Measurements from ENCODE around the gene IFNG-AS1. TPM values are rescaled to one million over a fixed set of nuclear protein-coding genes. Genes with fewer than 3 reads are reported as not detected.

IFNG-AS1 gene
- total RNA-seq = under 1 TPM in 1 of 2 donors, not detected in 1; 0.25 TPM
- polyA plus RNA-seq (ENCODE audit: insufficient read depth, low read depth, low replicate concordance) = not detected
- long read RNA-seq, donor 1 = 0 reads
- long read RNA-seq, donor 2 = 0 reads

- no peaks in the 10 kb centered on the region for H3K9me3 ChIP-seq
- WGBS, 2 donors = 52 to 63% methylated on average over 7 of the region's 7 CpGs
- no peak for TF ChIP-seq CTCF (IDR thresholded peaks at IDR 0.05)
- no peak for TF ChIP-seq POLR2A (IDR thresholded peaks at IDR 0.05)
Observed at GRCh38 chr12:67989184-67989920, at the start of gene IFNG-AS1. TSS of gene IFNG-AS1 (plus strand) at chr12:67989447.

GRCh38 chr12:67939611-67940010 lies 49.6 kb upstream of the IFNG-AS1 start:
- Histone ChIP-seq H3K36me3 (ENCODE audit: low read depth, missing control alignments) (no peaks in the 10 kb centered on the region), H3K9me3 (no peaks in the 10 kb centered on the region)

More at GRCh38 chr12:67989184-67989920, at the start of gene IFNG-AS1:
- Histone ChIP-seq H3K4me3 (no peak within 1 kb of the TSS), H3K27me3 (no peaks in the 10 kb centered on the region), H3K4me1 (peaks cover 8% of the 10 kb centered on the region), H3K27ac (no peak within 1 kb of the TSS), H3K36me3 (ENCODE audit: low read depth, missing control alignments) (no peaks in the 10 kb centered on the region)
- intact Hi-C loops (cut with DNase I; ENCODE audit: low total_unique reads) = no loop called here
- DNase-seq = no peak

GRCh38 chr12:67940780-67941243 lies 48.4 kb upstream of the IFNG-AS1 start:
- Histone ChIP-seq H3K27me3 (no peaks in the 10 kb centered on the region), H3K36me3 (ENCODE audit: low read depth, missing control alignments) (no peaks in the 10 kb centered on the region), H3K9me3 (no peaks in the 10 kb centered on the region), H3K4me3 (no peak overlapping the region), H3K4me1 (no peaks in the 10 kb centered on the region), H3K27ac (no peak overlapping the region)
- no peak for TF ChIP-seq POLR2A (IDR thresholded peaks at IDR 0.05)
- TF ChIP-seq CTCF (IDR thresholded peaks at IDR 0.05) = no peak
- 65 to 69% methylated on average over 3 of the region's 3 CpGs for WGBS, 2 donors
- intact Hi-C loops (cut with DNase I; ENCODE audit: low total_unique reads) = loop anchor here (10.0 kb wide), 1 partner anchor 586 kb away; no protein-coding TSS in a partner anchor
- DNase-seq = no peak

More at GRCh38 chr12:67939611-67940010, 49.6 kb upstream of the IFNG-AS1 start:
- intact Hi-C loops (cut with DNase I; ENCODE audit: low total_unique reads) = loop anchor here (10.0 kb wide), 1 partner anchor 585 kb away; no protein-coding TSS in a partner anchor
- Histone ChIP-seq H3K4me1 (no peaks in the 10 kb centered on the region), H3K27ac (no peak overlapping the region), H3K4me3 (no peak overlapping the region), H3K27me3 (no peaks in the 10 kb centered on the region)
- 38 to 43% methylated on average over 2 of the region's 2 CpGs for WGBS, 2 donors
- TF ChIP-seq CTCF (IDR thresholded peaks at IDR 0.05) = no peak
- TF ChIP-seq POLR2A (IDR thresholded peaks at IDR 0.05) = no peak
- DNase-seq = no peak

GRCh38 chr12:67942724-67943123 lies 46.5 kb upstream of the IFNG-AS1 start:
- no peaks in the 10 kb centered on the region for H3K4me1 ChIP-seq
- H3K9me3 ChIP-seq = no peaks in the 10 kb centered on the region
- no peaks in the 10 kb centered on the region for H3K27me3 ChIP-seq
- intact Hi-C loops (cut with DNase I; ENCODE audit: low total_unique reads) = loop anchor here (10.0 kb wide), 1 partner anchor 588 kb away; no protein-coding TSS in a partner anchor
- no peak for DNase-seq
- H3K36me3 ChIP-seq (ENCODE audit: low read depth, missing control alignments) = no peaks in the 10 kb centered on the region
- no peak overlapping the region for H3K27ac ChIP-seq
- no peak overlapping the region for H3K4me3 ChIP-seq
- no peak for TF ChIP-seq CTCF (IDR thresholded peaks at IDR 0.05)
- no peak for TF ChIP-seq POLR2A (IDR thresholded peaks at IDR 0.05)
- WGBS, 2 donors = 83 to 85% methylated on average over 3 of the region's 3 CpGs
